Measurements from ENCODE around the gene MALRD1. TPM values are rescaled to one million over a fixed set of nuclear protein-coding genes. Genes with fewer than 3 reads are reported as not detected.

The MALRD1 gene
- total and polyA plus RNA-seq, 2 of the 8 experiments (the other 6 are each of a cell fraction or from before 2014, with no cell fraction given): 0.32 to 0.35 TPM

DNA sequence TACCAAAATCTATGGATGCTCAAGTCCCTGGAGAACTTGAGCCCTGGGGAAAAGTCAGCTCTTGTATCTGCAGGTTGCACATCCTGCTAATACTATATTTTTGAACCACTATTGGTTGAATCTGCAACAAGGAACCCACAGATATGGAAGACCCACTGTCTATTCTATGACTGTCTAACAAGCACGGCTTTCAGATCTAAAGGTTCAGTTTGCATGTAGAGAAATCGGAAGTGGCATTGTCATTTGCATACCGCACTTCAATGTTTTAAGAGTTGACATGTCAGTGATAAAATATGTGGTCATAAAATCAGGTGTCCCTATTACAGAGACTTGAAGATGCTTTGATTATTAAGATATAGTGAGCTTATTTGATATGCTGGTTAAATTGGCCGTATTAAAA, 95.6 kb downstream of the MALRD1 start:
- TF ChIP-seq FOSL1 (IDR thresholded peaks at IDR 0.05; ENCODE audit: insufficient read depth, low read depth, low read length): no peak
- no peak for TF ChIP-seq EGR1 (IDR thresholded peaks at IDR 0.05; ENCODE audit: borderline replicate concordance, low read depth, low read length)
- TF ChIP-seq, protein P1, sequence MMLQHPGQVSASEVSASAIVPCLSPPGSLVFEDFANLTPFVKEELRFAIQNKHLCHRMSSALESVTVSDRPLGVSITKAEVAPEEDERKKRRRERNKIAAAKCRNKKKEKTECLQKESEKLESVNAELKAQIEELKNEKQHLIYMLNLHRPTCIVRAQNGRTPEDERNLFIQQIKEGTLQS (IDR thresholded peaks at IDR 0.05; ENCODE audit: insufficient read depth, low read depth, low read length): no peak
- no peak for TF ChIP-seq KDM1A (IDR thresholded peaks at IDR 0.05; ENCODE audit: borderline replicate concordance, low read length)
- TF ChIP-seq SIX5 (IDR thresholded peaks at IDR 0.05; ENCODE audit: low read depth, low read length): no peak
- TF ChIP-seq BCL11A (IDR thresholded peaks at IDR 0.05; ENCODE audit: low read depth in 2 of 2, low read length in 2 of 2): no peak
- no peak for TF ChIP-seq POLR2A (IDR thresholded peaks at IDR 0.05; ENCODE audit: control extremely low read depth in 1 of 2, low read depth in 2 of 2, low read length in 2 of 2)
- no peak for TF ChIP-seq RAD21 (IDR thresholded peaks at IDR 0.05 in 1 of 2, conservative IDR thresholded peaks at IDR 0.05 in 1 of 2; ENCODE audit: low read depth in 2 of 2, low read length in 2 of 2)
- TF ChIP-seq KDM5A (IDR thresholded peaks at IDR 0.05; ENCODE audit: low read length): no peak
- no peak for TF ChIP-seq EP300 (IDR thresholded peaks at IDR 0.05; ENCODE audit: borderline replicate concordance in 1 of 2, low read depth in 2 of 2, low read length in 2 of 2)
- no peak for TF ChIP-seq ZNF274 (IDR thresholded peaks at IDR 0.05; ENCODE audit: borderline replicate concordance, extremely low read depth, low read length)
- no peak for TF ChIP-seq KDM4A (IDR thresholded peaks at IDR 0.05; ENCODE audit: low read depth, low read length, severe bottlenecking)
- no peak for TF ChIP-seq SUZ12 (IDR thresholded peaks at IDR 0.05; ENCODE audit: low read length)
- DNase-seq (ENCODE audit: low read depth in 1 of 2, low spot score in 2 of 2) (no peak), FAIRE-seq (no peak)
- no peak overlapping the region for H2BK15ac ChIP-seq (ENCODE audit: low read length)
- H3K79me2 ChIP-seq (ENCODE audit: control insufficient read depth in 1 of 2, insufficient read depth in 2 of 2, low read length in 2 of 2): no peaks in the 10 kb centered on the region
- no peaks in the 10 kb centered on the region for H3K9me3 ChIP-seq (ENCODE audit: insufficient read depth in 2 of 2, low read depth in 1 of 2, low read length in 1 of 2)
- CTCF ChIA-PET (ENCODE audit: partially characterized antibody): interaction anchor here (0.9 to 1.7 kb wide), 2 partner anchors 22 to 25 kb away, joined by 3 to 4 read pairs; no protein-coding TSS in a partner anchor
- H3K23me2 ChIP-seq (ENCODE audit: low read depth, low read length): no peaks in the 10 kb centered on the region
- H3K4me2 ChIP-seq (ENCODE audit: insufficient read depth in 1 of 2, low read depth in 2 of 2, low read length in 2 of 2): no peak overlapping the region
- H2BK120ac ChIP-seq (replicated peaks; ENCODE audit: low read depth, low read length): no peak overlapping the region
- WGBS, 2 experiments (ENCODE audit: extremely low coverage in 1 of 2, insufficient coverage in 1 of 2, insufficient read length in 1 of 2, insufficient replicate concordance in 2 of 2, low coverage in 1 of 2, low lambda C conversion rate in 2 of 2, missing lambda C conversion rate in 1 of 2): 91% methylated on average over 4 of the region's 4 CpGs; no CpG with 5 or more reads in 1 of the 2 experiments
- no peak overlapping the region for H3K56ac ChIP-seq (replicated peaks; ENCODE audit: insufficient read length, low read depth, low read length)
- H4K8ac ChIP-seq (ENCODE audit: extremely low read depth, insufficient read depth, low read length): no peak overlapping the region
- no peak overlapping the region for H2AK5ac ChIP-seq (ENCODE audit: low read depth, low read length)
- H4K5ac ChIP-seq (ENCODE audit: insufficient read length, low read depth, low read length): no peak overlapping the region
- no peak overlapping the region for H3K27ac ChIP-seq (ENCODE audit: low read depth, low read length)
- H3K27me3 ChIP-seq (replicated peaks in 1 of 4; ENCODE audit: control insufficient read depth in 3 of 4, extremely low read depth in 1 of 4, insufficient read depth in 3 of 4, low read length in 3 of 4): no peaks in the 10 kb centered on the region
- no peak overlapping the region for H3K4ac ChIP-seq (replicated peaks; ENCODE audit: insufficient read length, low read depth, low read length)
- H2BK20ac ChIP-seq (ENCODE audit: low read length): no peak overlapping the region
- H3K4me1 ChIP-seq (replicated peaks in 1 of 4; ENCODE audit: control insufficient read depth in 3 of 4, insufficient read depth in 4 of 4, low read length in 3 of 4): no peaks in the 10 kb centered on the region
- POLR2A ChIA-PET (ENCODE audit: partially characterized antibody): no interaction called here
- H2BK5ac ChIP-seq (ENCODE audit: low read depth, low read length): no peak overlapping the region
- no peak overlapping the region for H2BK12ac ChIP-seq (ENCODE audit: low read depth, low read length)
- no peaks in the 10 kb centered on the region for H3K79me1 ChIP-seq (ENCODE audit: low read depth, low read length)
- H3K9ac ChIP-seq (replicated peaks in 1 of 4; ENCODE audit: extremely low read depth in 1 of 4, low read depth in 3 of 4, low read length in 3 of 4): no peak overlapping the region
- H2AFZ ChIP-seq (ENCODE audit: low read length): no peak overlapping the region
- no peak overlapping the region for H3K4me3 ChIP-seq (ENCODE audit: extremely low read depth in 1 of 4, insufficient read depth in 2 of 4, low read depth in 3 of 4, low read length in 4 of 4)
- H3K36me3 ChIP-seq (ENCODE audit: control insufficient read depth in 2 of 4, insufficient read depth in 4 of 4, low read length in 3 of 4): no peaks in the 10 kb centered on the region
- no peak overlapping the region for H3K18ac ChIP-seq (ENCODE audit: extremely low read depth, low read length)
- no peaks in the 10 kb centered on the region for H4K20me1 ChIP-seq (replicated peaks in 1 of 2; ENCODE audit: control insufficient read depth in 1 of 2, insufficient read depth in 2 of 2, low read length in 2 of 2)
- H3K14ac ChIP-seq (ENCODE audit: insufficient read length): no peak overlapping the region
- H3K23ac ChIP-seq (ENCODE audit: insufficient read length): no peak overlapping the region
- H4K91ac ChIP-seq (replicated peaks; ENCODE audit: insufficient read length, low read length): no peak overlapping the region
